Panc1 (cell line): ENCODE data around the gene ALOX5.

ENCODE experiments used
- POLR2AphosphoS5 ChIP-seq: IDR thresholded peaks from 2 replicates; pipeline ENCODE4 v1.6.1; 2012; ENCODE audit warnings: mild to moderate bottlenecking, low read depth, low read length, moderate library complexity
- REST ChIP-seq, 2 experiments: IDR thresholded peaks; 2 replicates each; pipeline ENCODE4 v1.6.1; 2011 to 2012; ENCODE audit warnings: low read depth in 2 of 2, control low read depth in 1 of 2, low read length in 1 of 2, mild to moderate bottlenecking in 1 of 2, moderate library complexity in 1 of 2; ENCODE audit not compliant: insufficient read depth in 1 of 2

- no peak for TF ChIP-seq POLR2AphosphoS5
- peak; percentile 46 to 52; a peak in 1 of 4 replicates for TF ChIP-seq REST (IDR thresholded peaks at IDR 0.05; ENCODE audit: insufficient read depth in 1 of 2, low read depth in 2 of 2, low read length in 1 of 2)
Measured at GRCh38 chr10:45423976-45424499, 50.0 kb downstream of the ALOX5 start.
